IPS-18c (cell line): ENCODE data around the gene PARP3.
A peak's percentile ranks its signal among the peaks of the same experiment; 100 is the strongest.

Experiments used
- H3K4me3 ChIP-seq: 2 replicates; pipeline ENCODE4 v1.7.0; 2013; ENCODE audit warnings: low read depth, mild to moderate bottlenecking, low read length, moderate library complexity; ENCODE audit not compliant: insufficient read depth
- H3K9me3 ChIP-seq: one replicate; pipeline ENCODE4 v1.6.1; 2013; ENCODE audit warnings: mild to moderate bottlenecking, low read length, moderate library complexity; ENCODE audit not compliant: control insufficient read depth, insufficient read depth

Gene PARP3

DNA sequence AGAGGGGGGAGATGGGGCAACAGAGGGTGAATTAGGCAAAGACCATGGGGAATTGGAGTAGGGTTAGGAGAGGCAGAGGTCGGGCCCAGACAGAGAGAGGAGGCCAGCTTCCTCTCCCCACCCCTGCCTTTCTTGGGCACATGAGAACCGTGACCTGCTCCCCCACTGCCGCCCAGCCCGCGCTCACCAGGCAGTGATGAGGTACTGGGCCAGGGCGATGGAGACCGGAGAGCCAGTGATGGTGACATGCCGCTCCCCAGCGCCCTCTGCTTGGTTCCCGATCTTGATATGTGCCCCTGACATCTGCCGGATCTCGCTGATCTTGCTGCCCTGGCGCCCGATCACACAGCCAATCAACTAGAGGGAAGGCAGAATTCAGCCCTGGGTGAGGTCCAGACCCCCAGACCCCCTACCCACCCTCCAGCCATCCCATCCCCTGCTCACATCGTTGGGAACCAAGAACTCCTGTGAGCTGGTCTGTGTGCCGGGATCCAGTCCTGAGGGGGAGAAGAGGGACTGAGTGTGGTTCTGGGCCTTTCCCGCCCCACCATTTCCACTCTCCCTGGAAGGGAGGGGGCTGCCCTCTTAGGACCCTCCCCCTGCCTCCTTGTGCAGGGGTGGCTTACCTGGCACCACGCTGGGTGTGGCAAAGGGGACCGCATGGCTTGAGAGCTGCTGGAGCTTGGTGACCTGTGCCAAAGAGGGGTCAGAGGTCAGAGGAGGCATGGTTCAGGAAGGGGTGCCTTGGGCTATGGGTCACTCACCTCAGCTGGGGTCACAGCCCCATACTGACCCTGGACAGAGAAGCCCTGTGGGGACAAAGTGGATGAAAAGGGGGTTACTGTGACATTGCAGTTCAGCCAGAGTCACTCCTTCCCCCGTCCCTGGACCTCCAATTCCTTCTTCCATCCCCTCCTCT, 16.7 kb downstream of the PARP3 start:
- H3K4me3 ChIP-seq = no peak overlapping the region
- H3K9me3 ChIP-seq = no peaks in the 10 kb centered on the region

DNA sequence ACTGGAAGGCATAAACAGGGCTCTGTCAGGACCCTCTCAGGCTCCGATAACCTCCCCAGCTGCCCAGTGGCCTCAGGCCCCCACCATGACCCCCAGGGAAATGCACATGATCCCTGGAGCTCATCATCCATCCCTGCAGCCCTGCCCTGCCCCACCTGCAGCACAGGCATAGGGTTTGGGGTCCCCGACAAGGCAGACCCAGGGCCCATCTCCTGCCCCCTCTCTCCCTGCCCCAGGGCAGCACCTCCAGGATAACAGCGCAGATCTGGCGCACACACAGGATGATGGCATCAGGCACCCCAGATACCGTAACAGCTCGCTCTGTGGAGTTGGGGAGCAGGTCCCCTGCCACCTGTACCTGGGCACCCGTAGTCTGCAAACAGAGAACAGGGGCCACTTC, 17.5 kb downstream of the PARP3 start:
- Histone ChIP-seq H3K9me3 (no peaks in the 10 kb centered on the region), H3K4me3 (no peak overlapping the region)

DNA sequence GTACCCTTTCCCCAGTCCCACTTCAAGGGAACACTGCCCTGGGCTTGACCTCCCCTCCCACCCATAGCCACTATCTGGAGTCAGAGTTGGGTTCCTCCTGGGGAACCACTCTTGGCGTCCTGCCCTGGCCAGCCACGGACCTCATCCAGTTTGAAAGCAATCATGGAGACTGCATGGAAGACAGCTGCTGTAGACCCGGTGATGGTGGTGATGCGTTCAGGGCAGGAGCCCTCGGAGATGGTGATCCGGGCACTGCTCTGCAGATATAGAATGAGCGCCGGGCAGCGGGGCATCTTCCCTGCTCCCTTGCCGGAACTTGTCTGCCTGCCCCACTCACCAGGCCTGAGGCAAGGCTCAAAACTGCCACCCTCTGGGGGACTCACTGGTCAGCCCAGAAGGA, 18.2 kb downstream of the PARP3 start:
- Histone ChIP-seq H3K4me3 (no peak overlapping the region), H3K9me3 (no peaks in the 10 kb centered on the region)

DNA sequence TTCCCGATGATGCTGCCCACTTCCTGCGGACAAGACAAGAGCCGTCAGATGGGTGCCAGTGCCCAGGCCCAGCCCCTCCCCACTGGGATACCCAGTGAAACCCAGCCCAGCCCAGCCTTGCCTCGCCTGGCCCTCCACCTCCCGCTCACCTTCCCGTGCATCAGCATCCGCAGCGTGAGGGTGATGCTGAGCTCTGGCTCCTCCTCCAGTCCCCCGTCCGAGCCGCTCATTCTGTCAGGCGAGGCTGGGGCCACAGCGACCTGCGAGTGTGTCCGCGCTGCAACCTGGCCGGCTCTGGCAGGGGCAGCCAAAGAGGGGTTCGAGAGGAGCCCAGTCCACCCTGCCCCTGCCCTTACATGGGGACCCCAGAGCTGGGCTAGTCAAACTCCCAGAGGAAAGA, 18.8 kb downstream of the PARP3 start:
- H3K4me3 ChIP-seq = no peak overlapping the region

DNA sequence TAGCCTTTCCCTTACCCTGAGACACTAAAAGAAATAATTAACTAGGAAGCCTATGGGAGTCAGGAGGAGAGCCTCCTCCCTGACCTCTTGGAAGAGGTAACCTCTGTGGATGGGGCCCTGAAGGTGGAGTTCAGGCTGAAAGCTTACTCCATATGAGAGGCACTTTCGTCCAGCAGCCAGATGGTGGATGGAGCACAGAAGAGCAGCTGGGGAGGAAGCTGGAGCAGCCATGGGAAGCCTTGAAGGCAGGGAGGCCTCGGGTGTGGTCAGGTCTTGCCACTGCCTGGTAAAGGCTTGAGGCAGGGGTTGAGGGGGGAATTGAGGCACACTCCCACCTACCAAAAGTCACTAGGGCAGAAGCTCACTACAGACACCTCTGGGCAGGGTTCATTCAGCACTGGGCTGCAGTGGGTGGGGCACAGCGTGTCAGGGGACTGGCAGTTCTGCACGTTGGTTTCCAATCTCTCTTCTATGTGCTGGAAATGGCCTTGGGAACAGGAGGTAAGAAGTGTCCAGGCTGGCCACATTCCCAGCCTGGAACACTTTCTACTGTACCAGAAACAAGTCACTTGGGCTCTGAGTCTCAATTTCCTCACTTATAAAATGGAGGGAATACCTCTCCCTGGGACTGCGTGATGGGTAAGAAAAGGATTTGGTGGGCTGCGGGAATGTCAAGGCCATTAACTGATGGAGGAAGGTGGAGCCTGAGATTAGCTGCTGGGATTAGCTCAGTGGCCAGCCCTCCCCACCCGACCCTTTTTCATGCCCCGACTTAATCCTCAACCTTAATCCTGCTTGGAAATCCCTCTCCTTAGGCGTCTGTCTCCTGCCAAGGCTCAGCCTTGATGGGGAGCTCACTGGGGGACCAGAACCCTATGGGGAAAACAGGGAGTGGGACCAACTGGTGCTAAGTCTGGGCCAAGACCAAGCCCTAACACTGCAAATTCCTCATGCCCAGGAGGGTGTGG, 19.7 kb downstream of the PARP3 start:
- H3K4me3 ChIP-seq = no peak overlapping the region
- H3K9me3 ChIP-seq = no peaks in the 10 kb centered on the region

More for the DNA sequence above, 18.8 kb downstream of the PARP3 start:
- H3K9me3 ChIP-seq = no peaks in the 10 kb centered on the region

DNA sequence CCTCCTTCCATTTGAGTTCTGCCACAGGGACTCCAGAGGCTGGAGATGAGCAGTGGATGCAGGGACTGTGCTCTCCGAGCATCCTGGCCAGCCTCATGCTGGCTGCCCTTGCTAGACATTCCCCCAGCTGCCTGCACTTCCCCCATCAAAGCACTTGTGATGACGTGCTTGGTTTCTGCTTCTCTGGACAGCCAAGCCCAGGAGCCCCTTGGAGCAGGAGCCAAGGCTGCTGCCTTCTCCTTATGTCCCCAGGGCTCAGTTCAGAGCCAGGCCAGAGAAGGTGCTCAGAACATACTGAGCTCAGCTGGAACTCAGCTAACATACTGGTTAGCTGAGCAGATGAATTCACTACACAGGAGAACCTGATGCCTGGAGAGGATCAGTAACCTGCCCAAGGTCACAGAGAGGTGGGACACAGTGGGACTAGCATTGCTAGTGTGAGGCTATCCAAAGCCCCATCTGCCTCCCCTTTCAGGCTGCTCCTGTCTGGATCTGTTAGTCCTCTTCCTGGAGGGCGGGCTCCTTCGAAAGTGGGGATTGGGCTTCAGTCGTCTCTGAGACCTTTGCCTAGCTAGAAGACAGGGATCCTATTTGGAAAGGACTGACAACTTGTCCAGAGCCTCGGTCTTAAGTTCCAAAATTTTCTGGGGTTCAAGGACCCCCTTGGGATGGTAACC, 20.8 kb downstream of the PARP3 start:
- Histone ChIP-seq H3K9me3 (no peaks in the 10 kb centered on the region), H3K4me3 (no peak overlapping the region)

DNA sequence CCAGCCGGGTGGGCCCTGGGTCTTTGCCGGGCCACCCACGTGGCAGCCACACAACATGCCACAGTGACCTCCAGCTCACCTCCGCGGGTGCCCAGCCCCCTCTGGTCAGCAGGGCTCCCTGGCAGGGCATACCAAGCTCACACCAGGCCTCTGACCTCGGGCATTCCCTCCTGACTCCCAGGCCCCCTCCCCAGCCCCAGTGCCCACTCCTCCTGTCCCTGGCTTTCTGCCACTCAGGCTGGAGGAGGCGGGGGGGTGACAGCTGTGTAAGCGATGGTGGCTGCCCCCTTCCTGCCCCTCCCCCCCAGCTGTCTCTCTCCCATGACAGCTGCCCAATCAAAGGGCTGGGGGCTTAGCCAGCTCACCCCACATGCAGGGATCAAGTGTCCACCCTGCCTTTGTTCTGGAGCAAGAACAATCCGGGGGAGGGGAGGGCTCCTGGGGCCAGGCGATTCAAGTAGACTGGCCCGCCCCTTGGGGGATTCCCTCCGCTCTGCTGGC, 21.8 kb downstream of the PARP3 start:
- H3K4me3 ChIP-seq = no peak overlapping the region
- H3K9me3 ChIP-seq = no peaks in the 10 kb centered on the region

DNA sequence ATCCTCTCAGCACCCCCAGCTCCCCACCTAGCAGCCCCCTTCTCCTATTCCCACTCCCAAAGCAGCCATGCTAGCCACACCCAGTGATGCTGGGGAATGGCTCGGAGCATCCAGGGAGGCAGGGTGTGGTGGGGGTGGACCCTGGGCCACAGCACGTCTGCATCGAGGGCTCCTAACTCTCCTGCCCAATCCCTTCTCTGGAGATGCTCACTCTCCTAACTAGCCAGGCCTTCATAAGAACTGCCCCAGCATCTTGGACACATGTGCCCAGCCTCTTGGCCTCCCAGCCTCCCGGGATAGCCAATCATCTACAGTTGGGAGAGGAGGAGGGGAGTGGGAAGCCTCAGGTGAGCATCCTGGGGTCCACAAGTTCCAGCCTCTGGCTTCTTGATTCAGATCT, 22.4 kb downstream of the PARP3 start:
- Histone ChIP-seq H3K4me3 (no peak overlapping the region), H3K9me3 (no peaks in the 10 kb centered on the region)

DNA sequence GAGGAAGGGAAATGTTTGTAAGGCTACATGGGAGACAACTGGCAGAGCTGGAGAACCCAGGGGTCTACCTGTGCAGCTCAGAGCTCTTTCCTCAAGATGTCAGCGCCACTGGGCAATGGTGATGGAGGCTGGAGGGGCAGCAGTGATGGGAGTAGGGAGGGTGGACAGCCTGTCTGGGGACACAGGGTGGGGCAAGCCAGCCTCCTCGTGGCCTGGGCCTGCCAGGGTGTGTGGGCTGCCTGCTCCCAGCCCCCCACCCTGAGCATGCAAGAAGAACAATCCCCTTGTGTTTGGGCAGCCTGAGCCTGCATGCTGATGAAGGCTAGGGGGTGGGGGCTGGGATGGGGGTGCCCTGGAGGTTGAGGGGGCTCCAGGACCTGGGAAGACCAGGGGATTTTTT, 23.9 kb downstream of the PARP3 start:
- peak overlapping the region; percentile 53 for H3K4me3 ChIP-seq
- H3K9me3 ChIP-seq = no peaks in the 10 kb centered on the region

DNA sequence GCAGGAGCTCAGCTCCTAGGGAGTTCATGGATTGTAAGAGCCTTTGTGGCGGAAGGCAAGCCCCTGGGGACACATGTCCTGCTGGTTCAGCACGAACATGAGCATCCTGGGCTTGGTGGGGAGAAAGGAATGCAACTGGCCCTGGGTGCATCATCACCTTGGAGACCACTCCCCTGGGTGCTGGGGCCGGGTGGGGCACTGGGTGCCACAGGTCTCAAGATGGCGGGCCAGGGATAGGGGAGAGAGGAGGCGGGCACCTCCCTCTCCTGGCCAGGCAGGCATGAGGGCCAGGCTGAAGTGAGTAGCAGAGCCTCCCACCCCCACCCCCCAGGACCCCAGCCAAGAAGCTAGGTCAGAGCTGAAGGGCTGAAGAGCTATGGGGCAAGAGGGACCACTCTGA, 24.3 kb downstream of the PARP3 start:
- Histone ChIP-seq H3K4me3 (peak overlapping the region; percentile 53), H3K9me3 (no peaks in the 10 kb centered on the region)

DNA sequence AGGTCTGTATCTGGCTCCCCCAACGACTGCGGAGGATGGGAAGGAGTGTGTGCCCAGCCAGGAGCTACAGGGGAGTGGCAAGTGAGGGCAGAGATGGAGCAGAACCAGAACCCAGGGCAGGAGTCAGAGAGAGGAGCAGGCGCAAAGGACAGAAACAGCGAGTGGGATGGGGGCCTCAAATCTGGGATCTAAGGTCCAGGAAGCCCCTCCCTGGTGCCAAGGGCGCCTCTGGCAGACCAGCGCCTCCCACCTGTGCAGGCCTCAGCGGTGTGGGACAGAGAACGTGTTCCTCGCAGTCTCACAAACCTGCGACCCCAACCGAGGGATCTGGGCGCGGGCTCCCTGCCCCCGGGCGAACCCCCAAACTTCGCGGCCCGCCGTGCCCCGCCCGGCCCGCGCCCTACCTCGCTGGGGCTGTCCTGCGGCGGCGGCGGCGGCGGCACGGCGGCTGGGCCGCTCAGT, 24.8 kb downstream of the PARP3 start:
- Histone ChIP-seq H3K4me3 (peak overlapping the region; percentile 53; the same call in 1 of the 2 replicates), H3K9me3 (no peaks in the 10 kb centered on the region)

DNA sequence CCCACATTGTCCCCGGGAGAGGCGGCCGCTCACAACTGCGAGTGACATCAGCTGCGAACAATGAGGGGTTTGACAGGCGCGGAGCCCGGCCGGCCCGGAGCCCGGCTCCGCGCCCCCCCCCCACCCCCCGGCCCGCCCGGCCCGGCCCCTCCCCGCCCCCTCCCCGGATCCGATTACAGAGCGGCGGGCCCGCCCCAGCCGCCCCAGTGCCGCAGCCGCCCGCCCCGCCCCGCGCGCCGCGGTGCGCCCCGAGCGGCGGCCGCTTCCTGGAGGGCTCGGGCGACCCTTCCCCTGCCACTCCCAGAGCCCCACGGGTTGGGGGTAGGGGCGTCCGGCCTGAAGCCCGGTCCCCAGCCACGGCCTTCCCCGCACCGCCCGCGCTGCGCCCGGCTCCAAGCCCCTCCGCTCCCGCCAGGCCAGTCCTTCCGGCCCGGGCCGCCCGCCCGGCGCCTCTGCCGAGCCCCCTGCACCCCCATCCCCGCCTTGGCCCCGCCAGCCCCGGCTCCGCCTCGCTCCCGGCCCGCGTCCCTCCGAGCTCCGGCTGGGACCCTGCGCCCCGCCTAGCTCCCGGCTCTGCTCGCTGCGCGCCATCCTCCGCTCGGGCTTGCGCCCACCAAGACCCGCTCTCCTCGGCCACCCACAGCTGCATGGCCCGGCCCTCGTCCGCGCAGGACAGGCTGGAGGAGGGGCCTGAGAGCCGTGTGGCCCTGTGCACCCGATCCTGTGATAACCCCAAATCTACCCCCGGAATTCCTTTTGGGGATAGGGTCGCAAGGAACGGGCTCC, 25.4 kb downstream of the PARP3 start, which contains the start of gene PCBP4:
Gene PCBP4 (minus strand): TSS at position 71 of the 786 bp plus-strand sequence. CDS start 6,214 bp downstream, outside the sequence.
- no peaks in the 10 kb centered on the region for H3K9me3 ChIP-seq

DNA sequence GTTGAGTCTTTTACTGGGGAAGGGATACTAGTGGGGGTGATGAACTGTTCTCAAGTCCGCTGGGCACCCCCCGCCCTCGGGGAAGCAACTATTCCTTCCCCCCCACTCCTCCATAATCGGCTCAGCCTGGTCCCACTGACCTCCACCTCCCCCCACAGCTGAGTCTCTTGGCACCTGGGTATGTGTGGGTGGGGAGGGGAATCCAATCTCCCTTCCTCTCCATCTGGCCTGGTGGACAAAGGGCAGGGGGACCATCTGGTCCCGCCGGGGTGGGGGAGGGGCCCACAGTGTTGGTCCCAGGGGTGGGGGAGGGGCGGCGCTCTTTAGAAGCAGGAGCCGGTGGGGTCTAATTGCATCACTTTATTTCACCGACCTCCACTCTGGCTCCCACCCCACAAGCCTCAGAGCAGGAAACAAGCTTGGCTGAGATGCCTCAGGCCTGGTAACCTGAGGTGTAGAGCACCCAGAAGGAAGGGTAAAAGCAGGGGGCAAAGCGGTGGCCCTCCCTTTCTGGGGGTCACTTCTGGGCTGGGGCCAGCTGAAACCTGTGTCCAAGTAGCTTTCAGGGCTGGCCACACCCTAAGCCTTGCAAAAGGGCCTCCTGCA, 26.1 kb downstream of the PARP3 start:
- Histone ChIP-seq H3K9me3 (no peaks in the 10 kb centered on the region), H3K4me3 (peak overlapping the region; percentile 76)

More for the DNA sequence above, 25.4 kb downstream of the PARP3 start, which contains the start of gene PCBP4:
- peak within 1 kb of the TSS; percentile 76 for H3K4me3 ChIP-seq

DNA sequence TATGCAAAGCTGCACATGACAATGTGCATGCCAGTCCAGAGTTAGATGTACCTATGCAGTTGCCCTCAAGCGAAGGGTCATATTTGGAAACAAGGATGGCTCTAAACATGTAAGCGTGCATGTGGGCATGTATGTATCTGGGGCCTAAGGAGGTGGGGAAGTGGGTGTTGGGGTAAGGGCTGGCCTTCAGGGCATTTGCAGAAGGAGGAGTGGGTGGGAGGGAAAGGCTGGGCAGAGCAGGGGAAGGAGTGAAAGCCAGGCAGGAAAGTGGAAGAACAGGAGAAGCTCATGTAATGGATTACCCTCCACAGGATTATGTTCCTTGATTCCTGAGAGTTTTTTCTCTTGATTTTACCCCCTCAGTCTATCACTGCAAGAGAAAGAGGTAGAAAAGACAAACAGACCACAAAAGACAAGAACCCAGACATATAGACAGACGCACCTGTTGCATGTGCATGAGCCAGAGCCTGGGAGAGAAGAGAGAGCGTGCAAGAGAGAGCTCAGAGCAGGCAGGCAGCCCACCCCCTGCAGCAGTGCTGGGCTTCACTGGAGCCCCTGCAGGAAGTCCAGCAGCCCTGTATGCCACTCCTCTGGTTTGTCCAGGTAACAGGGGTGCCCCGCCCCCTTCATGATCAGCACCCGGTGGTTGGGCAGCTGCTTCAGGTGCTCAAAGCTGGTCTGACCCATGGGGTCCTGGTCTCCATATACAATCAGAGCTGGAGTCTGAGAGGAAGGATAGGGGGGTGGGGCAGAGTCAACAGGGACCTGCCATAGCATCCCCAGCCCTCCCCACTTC, 26.9 kb downstream of the PARP3 start:
- no peaks in the 10 kb centered on the region for H3K9me3 ChIP-seq
- H3K4me3 ChIP-seq = 0 out of 2 replicates have a peak overlapping the region, but pooled peaks have one; percentile 76

DNA sequence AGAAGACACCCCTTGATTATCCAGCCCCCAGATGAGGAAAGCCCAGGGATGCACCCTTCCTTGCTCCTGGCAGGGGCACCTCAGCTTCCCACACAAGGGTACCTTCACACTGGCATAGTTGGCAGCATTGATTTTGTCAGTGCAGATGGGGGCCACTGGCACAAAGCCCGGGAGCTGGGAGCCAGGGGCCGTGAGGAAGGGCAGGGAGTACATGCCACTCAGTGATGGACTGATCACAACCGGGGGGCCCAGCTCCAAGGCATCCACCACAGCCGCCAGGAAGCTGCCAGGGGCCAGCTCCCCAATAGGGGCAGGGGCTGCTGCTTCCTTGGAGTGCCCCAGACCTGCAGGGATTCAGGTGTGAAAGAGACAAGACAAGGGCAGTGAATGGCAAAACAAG, 27.7 kb downstream of the PARP3 start:
- H3K9me3 ChIP-seq = no peaks in the 10 kb centered on the region
- no peak overlapping the region for H3K4me3 ChIP-seq
